ENCODE measurements around the gene FADS1.

Gene FADS1

DNA sequence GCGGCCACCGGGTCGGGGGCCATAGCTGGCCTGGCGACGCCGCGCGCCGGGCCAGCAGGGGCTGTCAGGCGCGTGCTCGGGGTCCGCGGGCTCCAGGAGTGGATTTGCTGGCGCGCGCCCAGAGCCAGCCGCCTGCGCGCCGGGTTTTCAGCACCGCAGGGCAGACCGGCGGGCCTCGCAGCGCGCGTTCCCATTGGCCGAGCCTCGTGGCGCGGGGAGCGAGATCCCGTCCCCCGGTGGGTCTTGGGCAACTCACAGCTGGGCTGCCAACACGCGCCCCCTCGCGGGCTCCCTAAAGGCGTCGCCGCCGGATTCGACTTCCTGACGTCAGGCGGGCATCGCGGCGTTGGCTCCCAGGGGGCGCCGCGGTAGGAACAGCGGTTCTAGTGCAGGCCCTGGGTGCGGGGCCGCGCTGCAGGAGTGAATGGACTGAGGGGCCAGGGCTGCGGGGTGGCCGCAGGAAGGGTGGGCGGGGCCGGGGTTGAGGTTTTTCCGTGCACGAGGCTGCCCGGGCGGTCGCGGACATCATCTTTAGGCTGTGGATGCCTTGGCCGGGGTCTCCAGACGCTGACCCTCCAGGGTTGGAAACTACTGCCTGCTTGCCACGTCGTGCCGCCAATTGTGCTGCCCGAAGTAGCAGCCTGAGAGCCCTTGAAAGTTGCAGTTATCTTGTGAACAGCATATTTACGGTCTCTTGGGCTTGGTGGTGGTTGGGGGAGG, at the start of gene FADS1:
Gene FADS1 (minus strand): TSS at position 268 of the 720 bp plus-strand sequence. CDS start 74 bp downstream, at position 194.
- Histone ChIP-seq H3K27me3 (ENCODE audit: control insufficient read depth, insufficient read depth, low read length) (no peaks in the 10 kb centered on the region), H3K36me3 (ENCODE audit: control insufficient read depth, low read depth, low read length) (peaks cover 20% of the 10 kb centered on the region), H3K9me3 (ENCODE audit: control insufficient read depth, low read depth, low read length) (no peaks in the 10 kb centered on the region), H3K4me1 (ENCODE audit: control insufficient read depth, low read depth, low read length) (peaks cover 15% of the 10 kb centered on the region), H3K4me3 (ENCODE audit: low read length) (peak within 1 kb of the TSS; percentile 93), H3K27ac (ENCODE audit: low read length) (peak within 1 kb of the TSS; percentile 89), H3K9ac (ENCODE audit: low read length) (peak within 1 kb of the TSS; percentile 96)

DNA sequence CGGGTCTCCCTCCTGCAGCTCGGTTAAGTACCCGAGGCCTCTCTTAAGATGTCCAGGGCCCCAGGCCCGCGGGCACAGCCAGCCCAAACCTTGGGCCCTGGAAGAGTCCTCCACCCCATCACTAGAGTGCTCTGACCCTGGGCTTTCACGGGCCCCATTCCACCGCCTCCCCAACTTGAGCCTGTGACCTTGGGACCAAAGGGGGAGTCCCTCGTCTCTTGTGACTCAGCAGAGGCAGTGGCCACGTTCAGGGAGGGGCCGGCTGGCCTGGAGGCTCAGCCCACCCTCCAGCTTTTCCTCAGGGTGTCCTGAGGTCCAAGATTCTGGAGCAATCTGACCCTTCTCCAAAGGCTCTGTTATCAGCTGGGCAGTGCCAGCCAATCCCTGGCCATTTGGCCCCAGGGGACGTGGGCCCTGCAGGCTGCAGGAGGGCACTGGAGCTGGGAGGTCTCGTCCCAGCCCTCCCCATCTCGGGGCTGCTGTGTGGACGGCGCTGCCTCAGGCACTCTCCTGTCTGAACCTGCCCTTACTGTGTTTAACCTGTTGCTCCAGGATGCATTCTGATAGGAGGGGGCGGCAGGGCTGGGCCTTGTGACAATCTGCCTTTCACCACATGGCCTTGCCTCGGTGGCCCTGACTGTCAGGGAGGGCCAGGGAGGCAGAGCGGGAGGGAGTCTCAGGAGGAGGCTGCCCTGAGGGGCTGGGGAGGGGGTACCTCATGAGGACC, 49.6 kb upstream of the FADS1 start:
- Histone ChIP-seq H3K9ac (ENCODE audit: low read length) (no peak overlapping the region), H3K27me3 (ENCODE audit: control insufficient read depth, insufficient read depth, low read length) (peaks cover 3% of the 10 kb centered on the region), H3K27ac (ENCODE audit: low read length) (no peak overlapping the region), H3K4me3 (ENCODE audit: low read length) (no peak overlapping the region), H3K4me1 (ENCODE audit: control insufficient read depth, low read depth, low read length) (peaks cover 2% of the 10 kb centered on the region), H3K36me3 (ENCODE audit: control insufficient read depth, low read depth, low read length) (peaks cover 37% of the 10 kb centered on the region), H3K9me3 (ENCODE audit: control insufficient read depth, low read depth, low read length) (no peaks in the 10 kb centered on the region)

DNA sequence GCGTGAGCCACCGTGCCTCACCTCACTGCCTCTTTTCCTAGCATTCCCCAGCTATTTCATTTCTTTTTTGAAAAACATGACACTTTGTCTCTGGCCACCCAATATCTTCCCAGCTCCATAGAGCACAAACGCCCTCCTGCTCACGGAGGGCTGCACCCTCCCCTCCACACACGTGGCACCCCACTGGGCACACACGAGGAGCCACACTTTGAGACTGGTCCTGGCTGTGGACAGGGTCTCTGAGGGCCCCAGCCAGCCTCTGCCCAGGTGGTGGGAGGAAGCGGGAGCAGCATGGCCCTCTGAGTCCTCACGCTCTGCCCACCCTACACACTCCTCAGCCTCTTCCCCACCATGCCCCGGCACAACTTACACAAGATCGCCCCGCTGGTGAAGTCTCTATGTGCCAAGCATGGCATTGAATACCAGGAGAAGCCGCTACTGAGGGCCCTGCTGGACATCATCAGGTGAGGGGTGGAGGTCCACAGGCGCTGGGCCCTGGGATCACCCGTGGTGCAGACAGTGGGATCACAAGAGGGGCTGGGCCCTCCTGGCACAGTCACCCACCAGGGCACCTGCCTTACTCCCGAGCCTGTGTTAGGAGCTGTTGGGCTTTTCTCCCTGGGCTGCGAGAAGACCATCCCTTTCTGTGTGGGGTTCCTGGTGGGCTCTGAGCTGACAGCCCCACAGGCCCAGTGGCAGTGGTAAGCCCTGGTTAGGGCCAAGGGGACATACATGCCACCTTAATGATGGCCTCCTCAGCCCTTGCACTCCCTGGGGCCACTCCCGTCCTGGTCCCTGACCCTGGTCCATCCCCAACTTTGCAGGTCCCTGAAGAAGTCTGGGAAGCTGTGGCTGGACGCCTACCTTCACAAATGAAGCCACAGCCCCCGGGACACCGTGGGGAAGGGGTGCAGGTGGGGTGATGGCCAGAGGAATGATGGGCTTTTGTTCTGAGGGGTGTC, 48.3 kb upstream of the FADS1 start:
- no peak overlapping the region for H3K27ac ChIP-seq (ENCODE audit: low read length)
- H3K4me3 ChIP-seq (ENCODE audit: low read length): no peak overlapping the region
- H3K9ac ChIP-seq (ENCODE audit: low read length): no peak overlapping the region
- H3K27me3 ChIP-seq (ENCODE audit: control insufficient read depth, insufficient read depth, low read length): no peaks in the 10 kb centered on the region
- H3K9me3 ChIP-seq (ENCODE audit: control insufficient read depth, low read depth, low read length): no peaks in the 10 kb centered on the region
- no peaks in the 10 kb centered on the region for H3K4me1 ChIP-seq (ENCODE audit: control insufficient read depth, low read depth, low read length)
- H3K36me3 ChIP-seq (ENCODE audit: control insufficient read depth, low read depth, low read length): peaks cover 45% of the 10 kb centered on the region

DNA sequence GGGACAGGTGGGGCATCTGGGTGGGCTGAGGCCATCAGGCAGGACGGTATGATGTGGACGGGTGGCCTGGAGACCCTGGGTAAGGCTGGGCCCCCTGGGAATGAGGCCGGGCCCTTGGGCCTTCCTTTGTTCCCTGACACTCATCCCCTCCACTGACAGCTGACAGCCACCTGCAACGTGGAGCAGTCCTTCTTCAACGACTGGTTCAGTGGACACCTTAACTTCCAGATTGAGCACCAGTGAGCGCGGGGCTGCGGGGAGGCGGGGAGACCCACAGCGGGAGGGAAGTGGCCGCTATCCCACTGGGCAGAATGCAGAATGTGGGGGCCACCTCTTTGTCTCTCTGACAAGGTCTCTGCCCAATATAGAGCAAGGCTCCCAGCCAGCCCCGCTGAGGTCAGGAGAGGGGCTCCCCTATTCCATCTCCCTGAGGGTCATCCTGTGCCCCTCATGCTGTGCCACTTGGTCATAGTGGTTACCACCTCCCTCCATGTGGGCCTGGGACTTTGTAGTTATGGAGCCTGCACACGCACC, 46.8 kb upstream of the FADS1 start:
- H3K9ac ChIP-seq (ENCODE audit: low read length): no peak overlapping the region
- H3K36me3 ChIP-seq (ENCODE audit: control insufficient read depth, low read depth, low read length): peaks cover 60% of the 10 kb centered on the region
- no peaks in the 10 kb centered on the region for H3K27me3 ChIP-seq (ENCODE audit: control insufficient read depth, insufficient read depth, low read length)
- no peak overlapping the region for H3K4me3 ChIP-seq (ENCODE audit: low read length)
- no peaks in the 10 kb centered on the region for H3K4me1 ChIP-seq (ENCODE audit: control insufficient read depth, low read depth, low read length)
- H3K27ac ChIP-seq (ENCODE audit: low read length): no peak overlapping the region
- no peaks in the 10 kb centered on the region for H3K9me3 ChIP-seq (ENCODE audit: control insufficient read depth, low read depth, low read length)

DNA sequence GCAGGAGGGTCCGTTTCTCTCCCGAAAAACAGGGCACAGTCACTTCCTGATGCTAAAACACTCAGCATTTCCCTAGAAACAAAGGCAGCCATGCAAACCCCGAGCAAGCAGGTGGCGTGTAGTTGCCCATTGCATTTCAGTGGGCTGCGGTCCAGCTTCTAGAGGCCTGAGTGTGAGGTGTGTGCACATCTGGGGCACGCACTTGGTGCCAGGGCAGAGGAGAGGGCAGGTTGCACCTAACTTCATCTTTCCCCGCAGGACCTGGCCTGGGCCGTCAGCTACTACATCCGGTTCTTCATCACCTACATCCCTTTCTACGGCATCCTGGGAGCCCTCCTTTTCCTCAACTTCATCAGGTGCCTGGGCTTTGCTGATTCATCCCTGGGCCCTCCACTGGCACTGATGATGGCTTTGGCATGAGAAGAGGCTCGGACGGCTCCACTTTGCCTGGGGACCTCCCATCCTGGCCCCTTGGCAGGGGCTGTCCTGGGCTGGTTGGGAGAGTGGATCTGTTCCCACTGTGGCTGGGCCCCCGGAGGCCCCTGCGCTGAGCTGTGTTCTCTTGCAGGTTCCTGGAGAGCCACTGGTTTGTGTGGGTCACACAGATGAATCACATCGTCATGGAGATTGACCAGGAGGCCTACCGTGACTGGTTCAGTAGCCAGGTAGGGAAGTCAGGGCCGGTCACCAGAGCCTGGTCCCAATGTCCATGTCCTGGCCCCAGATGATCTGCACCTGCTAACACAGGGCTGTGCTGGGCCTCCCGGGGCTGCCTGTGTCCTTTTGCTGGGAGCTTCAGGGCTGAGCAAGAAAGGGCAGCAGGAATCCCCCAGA, 46.1 kb upstream of the FADS1 start:
- Histone ChIP-seq H3K4me3 (ENCODE audit: low read length) (no peak overlapping the region), H3K9ac (ENCODE audit: low read length) (no peak overlapping the region), H3K4me1 (ENCODE audit: control insufficient read depth, low read depth, low read length) (no peaks in the 10 kb centered on the region), H3K27me3 (ENCODE audit: control insufficient read depth, insufficient read depth, low read length) (no peaks in the 10 kb centered on the region), H3K27ac (ENCODE audit: low read length) (no peak overlapping the region), H3K36me3 (ENCODE audit: control insufficient read depth, low read depth, low read length) (peaks cover 61% of the 10 kb centered on the region), H3K9me3 (ENCODE audit: control insufficient read depth, low read depth, low read length) (no peaks in the 10 kb centered on the region)

DNA sequence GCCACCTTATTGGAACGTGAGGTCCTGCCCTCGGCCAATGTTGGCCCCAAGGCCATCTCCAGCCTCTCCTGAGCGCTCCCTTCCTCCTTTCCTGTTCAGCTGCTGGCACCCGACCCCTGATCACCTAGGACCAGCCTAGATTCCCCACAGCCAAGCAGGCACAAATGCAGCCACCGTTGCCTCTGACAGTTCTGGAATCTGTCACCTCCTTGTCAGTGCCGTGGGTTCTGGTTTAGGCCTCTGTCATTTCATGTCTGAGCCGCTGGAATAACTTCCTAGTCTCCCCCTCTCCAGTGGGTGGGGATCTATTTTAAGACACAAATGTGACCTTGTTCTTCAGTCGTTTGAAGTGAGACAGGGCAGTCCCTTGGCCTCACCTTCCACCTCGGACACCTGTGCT, 44.8 kb upstream of the FADS1 start:
- Histone ChIP-seq H3K9ac (ENCODE audit: low read length) (no peak overlapping the region), H3K27me3 (ENCODE audit: control insufficient read depth, insufficient read depth, low read length) (no peaks in the 10 kb centered on the region), H3K36me3 (ENCODE audit: control insufficient read depth, low read depth, low read length) (peaks cover 74% of the 10 kb centered on the region), H3K9me3 (ENCODE audit: control insufficient read depth, low read depth, low read length) (no peaks in the 10 kb centered on the region), H3K4me3 (ENCODE audit: low read length) (no peak overlapping the region), H3K4me1 (ENCODE audit: control insufficient read depth, low read depth, low read length) (no peaks in the 10 kb centered on the region), H3K27ac (ENCODE audit: low read length) (no peak overlapping the region)

DNA sequence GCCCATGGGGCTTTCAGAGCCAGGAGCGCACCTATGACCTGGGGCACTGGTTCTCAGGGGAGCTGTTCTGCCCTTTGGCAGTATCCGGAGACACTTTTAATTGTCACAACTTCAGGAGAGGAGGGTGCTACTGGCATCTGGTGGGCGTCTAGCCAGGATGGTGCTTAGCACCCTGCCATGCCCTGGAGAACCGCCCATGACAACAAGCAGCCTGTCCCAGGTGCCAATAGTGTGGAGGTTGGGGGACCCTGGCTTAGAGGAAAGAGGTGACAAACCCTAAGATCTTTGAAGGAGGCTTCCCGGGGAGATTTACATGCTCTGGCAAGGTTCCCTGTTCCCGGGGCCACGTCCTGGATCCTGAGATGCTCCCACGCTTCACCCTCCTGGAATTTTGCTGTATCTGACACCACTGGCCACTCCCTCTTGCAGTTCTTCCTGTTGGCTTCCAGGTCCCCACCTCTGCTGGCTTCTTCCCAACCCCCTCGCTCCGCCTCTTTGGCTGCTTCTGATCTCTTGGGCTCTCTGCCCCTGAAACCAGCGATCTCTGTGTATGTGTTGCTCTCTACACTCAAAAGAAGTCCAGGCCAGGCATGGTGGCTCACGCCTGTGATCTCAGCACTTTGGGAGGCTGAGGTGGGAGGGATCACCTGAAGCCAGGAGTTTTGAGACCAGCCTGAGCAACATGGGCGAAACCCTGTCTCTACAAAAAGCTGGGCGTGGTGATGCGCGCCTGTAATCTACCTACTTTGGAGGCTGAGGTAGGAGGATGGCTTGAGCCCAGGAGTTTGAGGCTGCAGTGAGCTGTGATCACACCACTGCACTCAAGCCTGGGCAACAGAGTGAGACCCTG, 43.5 kb upstream of the FADS1 start:
- Histone ChIP-seq H3K4me3 (ENCODE audit: low read length) (no peak overlapping the region), H3K27ac (ENCODE audit: low read length) (no peak overlapping the region), H3K27me3 (ENCODE audit: control insufficient read depth, insufficient read depth, low read length) (no peaks in the 10 kb centered on the region), H3K9ac (ENCODE audit: low read length) (no peak overlapping the region), H3K9me3 (ENCODE audit: control insufficient read depth, low read depth, low read length) (no peaks in the 10 kb centered on the region), H3K4me1 (ENCODE audit: control insufficient read depth, low read depth, low read length) (no peaks in the 10 kb centered on the region), H3K36me3 (ENCODE audit: control insufficient read depth, low read depth, low read length) (peaks cover 76% of the 10 kb centered on the region)

DNA sequence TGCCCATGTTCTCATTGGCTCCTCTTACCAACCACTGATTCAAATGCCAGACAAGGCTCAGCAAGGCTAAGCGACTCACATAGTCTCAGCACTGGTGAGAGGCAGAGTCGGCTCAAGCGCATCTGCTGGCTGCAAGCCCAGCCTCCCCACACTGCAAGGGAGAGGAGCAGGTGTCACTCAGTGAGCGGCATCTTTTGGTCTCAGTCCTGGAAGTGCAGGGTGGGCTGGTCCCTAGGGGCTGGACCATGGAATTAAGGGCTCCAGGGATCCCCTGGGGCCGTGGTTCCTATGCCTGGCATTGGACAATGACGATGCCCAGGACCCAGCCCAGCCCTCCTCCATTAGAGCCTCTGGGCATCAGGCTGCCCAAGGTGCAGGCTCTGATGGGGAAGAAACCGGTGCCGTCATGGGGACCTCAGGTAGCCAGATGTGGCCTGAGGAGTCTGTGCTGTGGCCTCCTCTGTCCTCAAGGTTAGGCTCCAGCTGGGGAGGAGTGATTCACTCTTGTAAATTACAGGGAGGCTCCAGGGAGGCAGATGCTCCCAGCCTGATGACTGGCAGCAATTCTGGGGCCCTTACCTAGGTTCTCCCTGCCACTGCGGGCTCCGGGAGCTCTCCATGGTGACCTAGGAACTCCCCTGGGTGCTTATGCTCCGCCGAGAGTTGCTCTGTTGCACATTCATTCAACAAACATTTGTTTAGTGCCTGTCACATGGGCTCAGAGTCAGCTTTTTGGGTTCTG, 39.3 kb upstream of the FADS1 start:
- H3K4me1 ChIP-seq (ENCODE audit: control insufficient read depth, low read depth, low read length): no peaks in the 10 kb centered on the region
- no peaks in the 10 kb centered on the region for H3K27me3 ChIP-seq (ENCODE audit: control insufficient read depth, insufficient read depth, low read length)
- H3K9ac ChIP-seq (ENCODE audit: low read length): no peak overlapping the region
- no peak overlapping the region for H3K27ac ChIP-seq (ENCODE audit: low read length)
- no peaks in the 10 kb centered on the region for H3K9me3 ChIP-seq (ENCODE audit: control insufficient read depth, low read depth, low read length)
- H3K4me3 ChIP-seq (ENCODE audit: low read length): no peak overlapping the region
- H3K36me3 ChIP-seq (ENCODE audit: control insufficient read depth, low read depth, low read length): peaks cover 84% of the 10 kb centered on the region

DNA sequence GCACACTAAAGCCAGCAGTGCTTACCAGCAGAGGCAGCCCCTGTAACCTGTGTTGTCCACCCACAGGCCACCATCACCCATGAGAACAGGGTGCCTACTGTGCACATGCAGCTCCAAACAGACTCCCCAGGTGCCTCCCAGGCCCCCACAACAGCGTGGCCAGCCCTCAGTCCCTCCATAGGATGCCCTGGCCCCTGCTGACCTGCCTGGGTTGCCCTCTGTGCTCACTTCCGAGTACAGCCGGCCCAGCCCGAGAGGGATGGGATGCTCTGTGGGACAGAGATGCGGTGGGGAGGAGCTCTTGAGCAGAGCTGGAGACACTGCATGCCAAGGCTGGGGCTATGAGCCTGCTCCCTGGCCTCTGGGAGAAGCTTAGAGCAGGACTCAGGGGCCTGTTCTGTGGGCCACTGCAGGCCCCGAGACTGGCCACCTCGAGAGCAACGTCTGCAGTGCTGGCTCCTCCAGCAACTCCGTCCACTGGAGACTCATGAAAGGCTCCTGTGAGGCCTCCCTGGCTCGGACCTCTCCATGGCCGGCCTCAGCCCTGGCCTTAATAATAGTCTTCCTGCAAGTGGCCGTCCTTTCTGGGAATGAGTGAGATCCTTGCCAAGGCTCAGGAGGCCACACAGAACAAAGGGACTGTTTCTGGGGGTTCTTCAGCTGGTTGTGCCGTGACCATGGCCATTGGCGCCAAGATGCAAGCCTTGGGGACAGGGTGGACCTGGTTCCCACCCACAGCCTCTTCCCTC, 38.3 kb upstream of the FADS1 start:
- H3K27ac ChIP-seq (ENCODE audit: low read length): no peak overlapping the region
- peaks cover 88% of the 10 kb centered on the region for H3K36me3 ChIP-seq (ENCODE audit: control insufficient read depth, low read depth, low read length)
- H3K9me3 ChIP-seq (ENCODE audit: control insufficient read depth, low read depth, low read length): no peaks in the 10 kb centered on the region
- H3K27me3 ChIP-seq (ENCODE audit: control insufficient read depth, insufficient read depth, low read length): no peaks in the 10 kb centered on the region
- no peak overlapping the region for H3K9ac ChIP-seq (ENCODE audit: low read length)
- no peaks in the 10 kb centered on the region for H3K4me1 ChIP-seq (ENCODE audit: control insufficient read depth, low read depth, low read length)
- H3K4me3 ChIP-seq (ENCODE audit: low read length): no peak overlapping the region
